Heart left ventricle (tissue), 13 donors: Measurements from ENCODE around the gene MAP4K2.
A peak's percentile ranks its signal among the peaks of the same experiment; 100 is the strongest.

Experiments used
- CTCF ChIP-seq, 12 donors: fragments of 200-600 bp; sonication (generic) in 4 of 12; IDR thresholded peaks; one replicate each; pipeline versions ENCODE4 v1.5.0 to v1.8.0; 2018 to 2022; ENCODE audit warnings: antibody characterized with exemption in 12 of 12, mild to moderate bottlenecking in 5 of 12
- POLR2A ChIP-seq, 2 donors: fragments of 450-650 bp; IDR thresholded peaks; one replicate each; pipeline ENCODE4 v1.6.1; 2017; ENCODE audit warnings: antibody characterized with exemption in 2 of 2, mild to moderate bottlenecking in 2 of 2, moderate library complexity in 2 of 2
- donor health status: ischemic (EF 13 %, LVEDD 7.1; RV severe dilation, severe dysfunction).
- donor health status: DM: no; HTN: yes; CAD: no.
- donor health status: DM: no; HTN: no; CAD: no.
- donor health status: ischemic (EF 25% LVEDD 6.9; RV normal size, moderate dysfunction).
- donor health status: ischemic (EF 25% LVEDD 5.7; RV mildly dilated, moderate dysfunction).
- donor health status: ischemic (EF 35%, LVEDD 5.7; RV mildly dilated, moderate dysfunction).
- donor health status: nonischemic (EF 11% LVEDD 7.7; RV severe dilation, severe dysfunction).
- donor health status: DM: yes; HTN: yes; CAD: no.
- donor health status: PGD.
- donor health status: ischemic (EF 29% LVEDD 5.4; RV normal size, mild dysfunction).
- donor health status: nonischemic (EF 23%, LVEDD 6.1; RV moderate dilation, normal function).

- TF ChIP-seq CTCF (IDR thresholded peaks at IDR 0.05) (peak in 7 of 12 donors; percentile 6 to 53 (median 41)), POLR2A (IDR thresholded peaks at IDR 0.05) (peak; percentile 90 to 97)
Measured at GRCh38 chr11:64778473-64779298, 24.3 kb downstream of the MAP4K2 start, which contains the start of gene SF1.
